Measurements from ENCODE around the gene VPS72.
A peak's percentile ranks its signal among the peaks of the same experiment; 100 is the strongest.
"Not testable (repeated sequence)": the region's sequence is repeated elsewhere in the genome, so short reads cannot be mapped to it uniquely, and the experiment has no call there.

The VPS72 gene

GRCh38 chr1:151189637-151190445 is at the start of gene VPS72:
TSS of gene VPS72 (minus strand) at chr1:151190197. CDS start at chr1:151190121, 76 bp downstream.
- peak; percentile 65 for DNase-seq (ENCODE audit: low read depth)

- DNase-seq (ENCODE audit: low read depth), result peak; percentile 77
Measured at GRCh38 chr1:151238467-151238739, 48.4 kb upstream of the VPS72 start.

- DNase-seq (ENCODE audit: low read depth), result no peak
Measured at GRCh38 chr1:151237678-151238466, 47.9 kb upstream of the VPS72 start.

- DNase-seq (ENCODE audit: low read depth), result no peak
Measured at GRCh38 chr1:151235235-151235634, 45.2 kb upstream of the VPS72 start.

GRCh38 chr1:151222130-151222529 is 32.1 kb upstream of the VPS72 start:
- no peak for DNase-seq (ENCODE audit: low read depth)

GRCh38 chr1:151221616-151222015 is 31.6 kb upstream of the VPS72 start:
- DNase-seq (ENCODE audit: low read depth), result no peak

- DNase-seq (ENCODE audit: low read depth), result no peak
Measured at GRCh38 chr1:151213560-151213959, 23.6 kb upstream of the VPS72 start.

- no peak for DNase-seq (ENCODE audit: low read depth)
Measured at GRCh38 chr1:151211972-151212705, 22.1 kb upstream of the VPS72 start.

- DNase-seq (ENCODE audit: low read depth), result no peak
Measured at GRCh38 chr1:151210830-151211229, 20.8 kb upstream of the VPS72 start.

- not testable (repeated sequence) for DNase-seq (ENCODE audit: low read depth)
Measured at GRCh38 chr1:151205381-151205965, 15.5 kb upstream of the VPS72 start.

GRCh38 chr1:151199873-151200581 is 10.0 kb upstream of the VPS72 start:
- DNase-seq (ENCODE audit: low read depth), result peak; percentile 74

GRCh38 chr1:151198254-151199127 is 8.5 kb upstream of the VPS72 start, which contains the start of gene PIP5K1A:
TSS of gene PIP5K1A (plus strand) at chr1:151198552. CDS start at chr1:151198997, 445 bp downstream.
- DNase-seq (ENCODE audit: low read depth), result peak; percentile 93

- DNase-seq (ENCODE audit: low read depth), result no peak
Measured at GRCh38 chr1:151197863-151198253, 7.9 kb upstream of the VPS72 start.

- DNase-seq (ENCODE audit: low read depth), result peak; percentile 71
Measured at GRCh38 chr1:151196292-151196800, 6.3 kb upstream of the VPS72 start.

- DNase-seq (ENCODE audit: low read depth), result peak; percentile 68
Measured at GRCh38 chr1:151194894-151195594, 5.0 kb upstream of the VPS72 start.

GRCh38 chr1:151193856-151194255 is 3.9 kb upstream of the VPS72 start:
- no peak for DNase-seq (ENCODE audit: low read depth)

- DNase-seq (ENCODE audit: low read depth), result no peak
Measured at GRCh38 chr1:151193304-151193703, 3.3 kb upstream of the VPS72 start.

- no peak for DNase-seq (ENCODE audit: low read depth)
Measured at GRCh38 chr1:151192047-151192446, 2.0 kb upstream of the VPS72 start.

GRCh38 chr1:151188667-151189066 is 1.3 kb downstream of the VPS72 start:
- DNase-seq (ENCODE audit: low read depth), result not testable (repeated sequence)

GRCh38 chr1:151187205-151187604 is 2.8 kb downstream of the VPS72 start:
- DNase-seq (ENCODE audit: low read depth), result no peak

All from GM04503 (cell line).